Peyer's patch (tissue), 4 donors: ENCODE results near the gene FGA.

ENCODE experiments used
- CTCF ChIP-seq, 6 experiments: fragments of 450-650 bp in 4 of 6; fragments of 200-600 bp in 2 of 6; sonication (generic) in 1 of 6; IDR thresholded peaks; one replicate each; pipeline ENCODE4 v1.5.1; 2017 to 2019; ENCODE audit warnings: antibody characterized with exemption in 6 of 6, mild to moderate bottlenecking in 3 of 6, moderate library complexity in 1 of 6
- POLR2A ChIP-seq, 2 donors: fragments of 450-650 bp; IDR thresholded peaks; one replicate each; pipeline ENCODE4 v1.5.1; 2017; ENCODE audit warnings: antibody characterized with exemption in 2 of 2, mild to moderate bottlenecking in 2 of 2, moderate library complexity in 2 of 2

GRCh38 chr4:154616287-154616686, 25.7 kb upstream of the FGA start:
- TF ChIP-seq CTCF (IDR thresholded peaks at IDR 0.05) (no peak), POLR2A (IDR thresholded peaks at IDR 0.05) (no peak)
